DOHH2 (cell line): ENCODE results near the gene OLFM2.

Experiments used
- H3F3A ChIP-seq: fragments of 200-600 bp; sonication (generic), shearing (Covaris generic); 2 replicates; pipeline ENCODE4 v1.6.0; 2016; ENCODE audit warnings: antibody characterized with exemption, mild to moderate bottlenecking; ENCODE audit not compliant: control insufficient read depth, insufficient read depth
- H3K27ac ChIP-seq: fragments of 200-600 bp; sonication (generic); 2 replicates; pipeline ENCODE4 v1.5.1; 2014; ENCODE audit warnings: low read depth, mild to moderate bottlenecking, low read length, moderate library complexity
- H3K27me3 ChIP-seq: fragments of 200-600 bp; sonication (generic); 2 replicates; pipeline ENCODE4 v1.6.1; 2014; ENCODE audit warnings: mild to moderate bottlenecking, low read length, mixed read lengths; ENCODE audit not compliant: control insufficient read depth
- H3K36me3 ChIP-seq: fragments of 200-600 bp; sonication (generic); 2 replicates; pipeline ENCODE4 v1.6.1; 2014; ENCODE audit warnings: mild to moderate bottlenecking, low read length, moderate library complexity, mixed read lengths; ENCODE audit not compliant: control insufficient read depth
- H3K4me1 ChIP-seq: fragments of 200-600 bp; sonication (generic); 2 replicates; pipeline ENCODE4 v1.6.1; 2014; ENCODE audit warnings: mild to moderate bottlenecking, low read length, mixed read lengths; ENCODE audit not compliant: control insufficient read depth
- H3K4me2 ChIP-seq: fragments of 200-600 bp; sonication (generic); 2 replicates; pipeline ENCODE4 v1.6.0; 2014; ENCODE audit warnings: mild to moderate bottlenecking, low read length, moderate library complexity
- H3K4me3 ChIP-seq: fragments of 200-600 bp; sonication (generic); 2 replicates; pipeline ENCODE4 v1.5.1; 2014; ENCODE audit warnings: mild to moderate bottlenecking, low read length, mixed read lengths
- H3K79me2 ChIP-seq: fragments of 200-600 bp; sonication (generic); 2 replicates; pipeline ENCODE4 v1.6.1; 2014; ENCODE audit warnings: mild to moderate bottlenecking, low read length, mixed read lengths; ENCODE audit not compliant: control insufficient read depth
- H3K9me2 ChIP-seq: fragments of 200-600 bp; sonication (generic); replicated peaks from 2 replicates; pipeline ENCODE4 v1.6.1; 2014; ENCODE audit warnings: mild to moderate bottlenecking, low read length, mixed read lengths; ENCODE audit not compliant: control insufficient read depth
- H3K9me3 ChIP-seq: fragments of 200-600 bp; sonication (generic); 2 replicates; pipeline ENCODE4 v1.6.1; 2014; ENCODE audit warnings: antibody characterized with exemption, low read length, mixed read lengths; ENCODE audit not compliant: control insufficient read depth, insufficient read depth
- H4K20me1 ChIP-seq: fragments of 200-600 bp; sonication (generic); 2 replicates; pipeline ENCODE4 v1.6.0; 2014; ENCODE audit warnings: low read depth, mild to moderate bottlenecking, antibody characterized with exemption, low read length, moderate library complexity; ENCODE audit not compliant: control insufficient read depth, insufficient read depth
- CTCF ChIP-seq: fragments of 200-600 bp; sonication (generic); IDR thresholded peaks from one replicate; pipeline ENCODE4 v1.5.1; 2014; ENCODE audit warnings: antibody characterized with exemption, mild to moderate bottlenecking, low read depth, low read length; ENCODE audit not compliant: poor library complexity, severe bottlenecking
- EZH2phosphoT487 ChIP-seq: fragments of 200-600 bp; sonication (generic); IDR thresholded peaks from 2 replicates; pipeline ENCODE4 v1.6.1; 2017; ENCODE audit warnings: borderline replicate concordance, mild to moderate bottlenecking, antibody characterized with exemption, low read length, moderate library complexity, mixed read lengths

OLFM2 gene

GRCh38 chr19:9913237-9914000 lies 22.9 kb downstream of the OLFM2 start:
- Histone ChIP-seq H3K4me2 (no peak overlapping the region), H3F3A (no peaks in the 10 kb centered on the region), H3K9me3 (no peaks in the 10 kb centered on the region), H3K27ac (no peak overlapping the region), H3K27me3 (peaks cover 10% of the 10 kb centered on the region; the same call in 1 of the 2 replicates), H3K36me3 (no peaks in the 10 kb centered on the region), H3K4me3 (no peak overlapping the region), H3K79me2 (no peaks in the 10 kb centered on the region), H3K4me1 (peaks cover 6% of the 10 kb centered on the region; the same call in 1 of the 2 replicates), H3K9me2 (no peaks in the 10 kb centered on the region), H4K20me1 (no peaks in the 10 kb centered on the region)
- TF ChIP-seq EZH2phosphoT487 (no peak), CTCF (no peak)

GRCh38 chr19:9912551-9913236 lies 23.6 kb downstream of the OLFM2 start:
- Histone ChIP-seq H3K9me3 (no peaks in the 10 kb centered on the region), H3K27ac (no peak overlapping the region), H3K36me3 (no peaks in the 10 kb centered on the region), H4K20me1 (no peaks in the 10 kb centered on the region), H3K27me3 (peaks cover 10% of the 10 kb centered on the region; the same call in 1 of the 2 replicates), H3K4me3 (no peak overlapping the region), H3K79me2 (no peaks in the 10 kb centered on the region), H3K4me2 (no peak overlapping the region), H3K4me1 (peaks cover 6% of the 10 kb centered on the region; the same call in 1 of the 2 replicates), H3K9me2 (no peaks in the 10 kb centered on the region), H3F3A (no peaks in the 10 kb centered on the region)
- TF ChIP-seq EZH2phosphoT487 (no peak), CTCF (no peak)

GRCh38 chr19:9911524-9912185 lies 24.7 kb downstream of the OLFM2 start:
- H3K79me2 ChIP-seq = no peaks in the 10 kb centered on the region
- H3K27ac ChIP-seq = no peak overlapping the region
- H3K4me2 ChIP-seq = no peak overlapping the region
- no peaks in the 10 kb centered on the region for H4K20me1 ChIP-seq
- H3K4me1 ChIP-seq = peaks cover 3% of the 10 kb centered on the region; the same call in 1 of the 2 replicates
- H3F3A ChIP-seq = no peaks in the 10 kb centered on the region
- TF ChIP-seq EZH2phosphoT487 (no peak), CTCF (no peak)
- no peaks in the 10 kb centered on the region for H3K9me3 ChIP-seq
- peaks cover 10% of the 10 kb centered on the region; the same call in 1 of the 2 replicates for H3K27me3 ChIP-seq
- H3K4me3 ChIP-seq = no peak overlapping the region
- H3K36me3 ChIP-seq = no peaks in the 10 kb centered on the region
- no peaks in the 10 kb centered on the region for H3K9me2 ChIP-seq
